Type B pancreatic cell (in vitro differentiated cells): Measurements from ENCODE around the gene SMAP1. TPM values are rescaled to one million over a fixed set of nuclear protein-coding genes. Genes with fewer than 3 reads are reported as not detected.

Experiments
- DNase-seq: peaks from one replicate; pipeline ENCODE4 v3.0.0; 2021; ENCODE audit warnings: mixed read lengths; ENCODE audit not compliant: unreplicated experiment; ENCODE audit errors: extremely low spot score
- H3K27ac Mint-ChIP-seq: 2 replicates; pipeline ENCODE4 v1.8.0; 2021; ENCODE audit warnings: mild to moderate bottlenecking, mixed read lengths
- H3K27me3 Mint-ChIP-seq: 2 replicates; pipeline ENCODE4 v1.8.0; 2021; ENCODE audit warnings: mixed read lengths
- H3K36me3 Mint-ChIP-seq: 2 replicates; pipeline ENCODE4 v1.8.0; 2021; ENCODE audit warnings: mixed read lengths
- H3K4me1 Mint-ChIP-seq: one replicate; pipeline ENCODE4 v1.8.0; 2021; ENCODE audit warnings: mixed read lengths; ENCODE audit not compliant: unreplicated experiment
- H3K4me3 Mint-ChIP-seq: 2 replicates; pipeline ENCODE4 v1.8.0; 2021; ENCODE audit warnings: mild to moderate bottlenecking, mixed read lengths
- H3K9me3 Mint-ChIP-seq: 2 replicates; pipeline ENCODE4 v1.8.0; 2021; ENCODE audit warnings: mixed read lengths
- CTCF ChIP-seq: fragments of 200-600 bp; sonication (generic); conservative IDR thresholded peaks from 2 replicates; pipeline ENCODE4 v1.5.0; 2021; ENCODE audit warnings: antibody characterized with exemption, mild to moderate bottlenecking
- long read RNA-seq: library from polyadenylated mRNA; unstranded; transcript quantifications from one replicate; pipeline ENCODE4 v2.0.0, GENCODE V29; 2020
- total RNA-seq: library from RNA; stranded (reverse); gene quantifications from 2 replicates; pipeline ENCODE4 v1.2.1, GENCODE V29; 2021; ENCODE audit warnings: low replicate concordance

Gene SMAP1
- total RNA-seq: 22.8 and 24.2 TPM in 2 replicates
- long read RNA-seq, transcript SMAP1-201 (10 exons, 2,403 nt): major isoform, 5 of 23 reads
- long read RNA-seq, partial matches to known transcripts: 11 of 23 reads
- long read RNA-seq, other reads (novel, unspliced or antisense): 3 of 23 reads

GRCh38 chr6:70667711-70668498 lies at the start of gene SMAP1:
SMAP1 (plus strand) TSS chr6:70667883; CDS start chr6:70668024, 141 bp downstream.
- Mint-ChIP-seq H3K9me3 (peaks cover 5% of the 10 kb centered on the region), H3K4me3 (peak within 1 kb of the TSS; percentile 94)

GRCh38 chr6:70620746-70621145 lies 46.9 kb upstream of the SMAP1 start:
- Mint-ChIP-seq H3K4me1 (no peaks in the 10 kb centered on the region), H3K36me3 (no peaks in the 10 kb centered on the region), H3K27me3 (no peaks in the 10 kb centered on the region), H3K9me3 (no peaks in the 10 kb centered on the region), H3K4me3 (no peak overlapping the region), H3K27ac (no peak overlapping the region)
- no peak for TF ChIP-seq CTCF
- DNase-seq: no peak

More at GRCh38 chr6:70667711-70668498, at the start of gene SMAP1:
- TF ChIP-seq CTCF: peak; percentile 63
- peak; percentile 96 for DNase-seq
- Mint-ChIP-seq H3K27me3 (no peaks in the 10 kb centered on the region), H3K4me1 (peaks cover 38% of the 10 kb centered on the region), H3K27ac (peak within 1 kb of the TSS; percentile 85), H3K36me3 (no peaks in the 10 kb centered on the region)

- Mint-ChIP-seq H3K4me3 (no peak overlapping the region), H3K4me1 (no peaks in the 10 kb centered on the region)
- TF ChIP-seq CTCF: no peak
Measured at GRCh38 chr6:70622461-70622860, 45.2 kb upstream of the SMAP1 start.

GRCh38 chr6:70625436-70625835 lies 42.2 kb upstream of the SMAP1 start:
- no peak for DNase-seq
- Mint-ChIP-seq H3K36me3 (no peaks in the 10 kb centered on the region), H3K4me1 (no peaks in the 10 kb centered on the region), H3K4me3 (no peak overlapping the region), H3K27me3 (peaks cover 4% of the 10 kb centered on the region), H3K27ac (no peak overlapping the region), H3K9me3 (no peaks in the 10 kb centered on the region)
- TF ChIP-seq CTCF: no peak

More at GRCh38 chr6:70622461-70622860, 45.2 kb upstream of the SMAP1 start:
- no peaks in the 10 kb centered on the region for H3K36me3 Mint-ChIP-seq
- no peak for DNase-seq
- H3K27me3 Mint-ChIP-seq: no peaks in the 10 kb centered on the region
- H3K9me3 Mint-ChIP-seq: no peaks in the 10 kb centered on the region
- no peak overlapping the region for H3K27ac Mint-ChIP-seq

GRCh38 chr6:70627500-70628254 lies 40.0 kb upstream of the SMAP1 start:
- H3K9me3 Mint-ChIP-seq: no peaks in the 10 kb centered on the region
- no peak for TF ChIP-seq CTCF
- peaks cover 4% of the 10 kb centered on the region for H3K27me3 Mint-ChIP-seq
- no peak overlapping the region for H3K27ac Mint-ChIP-seq
- no peak overlapping the region for H3K4me3 Mint-ChIP-seq
- H3K36me3 Mint-ChIP-seq: no peaks in the 10 kb centered on the region
- DNase-seq: no peak
- no peaks in the 10 kb centered on the region for H3K4me1 Mint-ChIP-seq
